ENCODE data around the gene DISP2.

DNA sequence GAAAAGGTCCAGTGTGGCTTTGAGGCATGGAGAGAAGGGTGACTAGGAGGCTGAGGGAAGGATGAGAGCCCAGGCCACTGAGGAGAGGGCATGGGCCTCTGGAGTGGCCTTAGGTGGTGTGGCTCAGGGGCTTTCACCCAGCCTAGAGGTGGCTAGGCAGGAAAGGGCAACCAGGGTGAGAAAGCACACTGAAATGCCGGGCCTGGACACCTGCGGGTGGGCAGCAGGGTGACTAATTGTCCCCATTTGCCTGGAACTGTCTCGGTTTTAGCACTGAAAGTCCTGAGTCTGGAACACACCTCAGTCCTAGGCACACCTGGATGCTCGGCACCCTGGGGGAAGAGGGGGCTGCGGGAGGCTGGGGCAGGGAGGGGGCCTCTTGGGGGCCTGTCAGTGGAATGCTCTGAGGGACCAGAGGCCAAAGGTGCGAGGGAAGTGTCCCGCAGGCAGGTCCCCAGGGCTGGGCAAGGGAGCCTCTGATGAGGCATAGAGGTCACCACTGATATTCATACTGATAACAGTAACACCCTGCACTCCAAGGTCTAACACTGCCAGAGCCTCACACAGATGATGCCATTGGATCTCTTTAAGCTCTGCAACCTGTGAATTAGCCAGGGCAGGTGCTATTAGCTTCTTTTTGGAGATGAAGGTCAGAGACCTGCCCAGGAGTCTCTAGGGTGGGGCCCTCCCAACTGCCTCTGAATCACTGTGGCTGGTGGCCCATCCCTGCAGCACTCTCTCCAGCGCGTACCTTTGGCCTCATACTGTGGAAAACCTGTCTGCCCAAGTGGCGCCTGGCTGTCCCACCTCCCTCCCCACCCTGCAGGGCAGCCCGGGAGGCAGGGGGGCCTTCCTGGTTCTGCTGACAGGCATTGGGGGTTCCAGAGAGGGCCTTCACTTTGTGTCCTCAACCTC, 10.2 kb upstream of the DISP2 start:
- no peak for TF ChIP-seq JUN (IDR thresholded peaks at IDR 0.05; ENCODE audit: low read depth, low read length)
- TF ChIP-seq CBX8 (IDR thresholded peaks at IDR 0.05; ENCODE audit: borderline replicate concordance, low read depth, low read length): no peak
- TF ChIP-seq, protein P1, sequence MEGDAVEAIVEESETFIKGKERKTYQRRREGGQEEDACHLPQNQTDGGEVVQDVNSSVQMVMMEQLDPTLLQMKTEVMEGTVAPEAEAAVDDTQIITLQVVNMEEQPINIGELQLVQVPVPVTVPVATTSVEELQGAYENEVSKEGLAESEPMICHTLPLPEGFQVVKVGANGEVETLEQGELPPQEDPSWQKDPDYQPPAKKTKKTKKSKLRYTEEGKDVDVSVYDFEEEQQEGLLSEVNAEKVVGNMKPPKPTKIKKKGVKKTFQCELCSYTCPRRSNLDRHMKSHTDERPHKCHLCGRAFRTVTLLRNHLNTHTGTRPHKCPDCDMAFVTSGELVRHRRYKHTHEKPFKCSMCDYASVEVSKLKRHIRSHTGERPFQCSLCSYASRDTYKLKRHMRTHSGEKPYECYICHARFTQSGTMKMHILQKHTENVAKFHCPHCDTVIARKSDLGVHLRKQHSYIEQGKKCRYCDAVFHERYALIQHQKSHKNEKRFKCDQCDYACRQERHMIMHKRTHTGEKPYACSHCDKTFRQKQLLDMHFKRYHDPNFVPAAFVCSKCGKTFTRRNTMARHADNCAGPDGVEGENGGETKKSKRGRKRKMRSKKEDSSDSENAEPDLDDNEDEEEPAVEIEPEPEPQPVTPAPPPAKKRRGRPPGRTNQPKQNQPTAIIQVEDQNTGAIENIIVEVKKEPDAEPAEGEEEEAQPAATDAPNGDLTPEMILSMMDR (IDR thresholded peaks at IDR 0.05; ENCODE audit: control extremely low read depth in 1 of 3, insufficient read depth in 1 of 3, low read depth in 1 of 3, low read length in 3 of 3): no peak

Data from H1 (cell line).